Measurements from ENCODE around the gene C2CD2L. TPM values are rescaled to one million over a fixed set of nuclear protein-coding genes. Genes with fewer than 3 reads are reported as not detected.

C2CD2L gene
- polyA plus RNA-seq, 3 donors: 3.8 to 60.2 (median 6.4) TPM

- 97% methylated on average over 3 of the region's 9 CpGs for WGBS (ENCODE audit: insufficient coverage)
- intact Hi-C loops (cut with micrococcal nuclease): no loop called here
- H3K27me3 Mint-ChIP-seq (ENCODE audit: low read depth in 3 of 3): peaks cover 50 to 71% (median 62%) of the 10 kb centered on the region in 3 donors
Observed at GRCh38 chr11:119153049-119153818, 46.1 kb downstream of the C2CD2L start.

GRCh38 chr11:119154178-119154577, 47.0 kb downstream of the C2CD2L start:
- TF ChIP-seq CTCF (IDR thresholded peaks at IDR 0.05): no peak
- no peaks in the 10 kb centered on the region for H3K36me3 ChIP-seq (replicated peaks in 1 of 2; ENCODE audit: control insufficient read depth in 1 of 2, insufficient read depth in 2 of 2, low read length in 2 of 2)
- intact Hi-C loops (cut with micrococcal nuclease): no loop called here
- H4K20me1 ChIP-seq (ENCODE audit: insufficient read depth, low read length): no peaks in the 10 kb centered on the region
- Mint-ChIP-seq H3K36me3 (no peaks in the 10 kb centered on the region), H3K4me3 (no peak overlapping the region), H3K27me3 (ENCODE audit: low read depth in 3 of 3) (peaks cover 44 to 62% (median 55%) of the 10 kb centered on the region in 3 donors), H3K4me1 (peaks cover 18% of the 10 kb centered on the region), H3K27ac (no peak overlapping the region), H3K9me3 (peaks cover 0 to 18% (median 0%) of the 10 kb centered on the region in 7 donors)
- H3K4me1 ChIP-seq (ENCODE audit: control insufficient read depth in 1 of 2, insufficient read depth in 2 of 2, low read length in 2 of 2): peaks cover 7 to 10% of the 10 kb centered on the region in 2 donors
- no peak overlapping the region for H2AFZ ChIP-seq (ENCODE audit: insufficient read depth, low read depth, low read length, poor library complexity, severe bottlenecking)
- no peak overlapping the region for H3K27ac ChIP-seq (ENCODE audit: low read depth in 1 of 2, low read length in 2 of 2)
- no peak overlapping the region for H3K4me3 ChIP-seq (replicated peaks in 1 of 3; ENCODE audit: low read depth in 2 of 3, low read length in 3 of 3)
- no CpG with 5 or more reads among the region's 6 CpGs for WGBS (ENCODE audit: insufficient coverage)
- H3K27me3 ChIP-seq (ENCODE audit: control insufficient read depth in 2 of 2, insufficient read depth in 2 of 2, low read length in 2 of 2): peaks cover 21 to 27% of the 10 kb centered on the region in 2 donors
- no peak for DNase-seq
- no peak overlapping the region for H3K4me2 ChIP-seq (replicated peaks; ENCODE audit: extremely low read depth, low read length, poor library complexity, severe bottlenecking)
- no peak overlapping the region for H3K9ac ChIP-seq (ENCODE audit: insufficient read depth, low read length, poor library complexity, severe bottlenecking)
- no peaks in the 10 kb centered on the region for H3K9me3 ChIP-seq (replicated peaks in 1 of 2; ENCODE audit: control insufficient read depth in 1 of 2, insufficient read depth in 1 of 2, low read length in 2 of 2)
- no peaks in the 10 kb centered on the region for H3K79me2 ChIP-seq (ENCODE audit: insufficient read depth, low read length)

More at GRCh38 chr11:119153049-119153818, 46.1 kb downstream of the C2CD2L start:
- no peak overlapping the region for H3K9ac ChIP-seq (ENCODE audit: insufficient read depth, low read length, poor library complexity, severe bottlenecking)
- Mint-ChIP-seq H3K27ac (no peak overlapping the region), H3K4me1 (peaks cover 24% of the 10 kb centered on the region), H3K4me3 (no peak overlapping the region), H3K36me3 (no peaks in the 10 kb centered on the region), H3K9me3 (peaks cover 0 to 22% (median 0%) of the 10 kb centered on the region in 7 donors)
- peaks cover 0 to 6% of the 10 kb centered on the region in 2 donors for H3K9me3 ChIP-seq (replicated peaks in 1 of 2; ENCODE audit: control insufficient read depth in 1 of 2, insufficient read depth in 1 of 2, low read length in 2 of 2)
- H3K4me1 ChIP-seq (ENCODE audit: control insufficient read depth in 1 of 2, insufficient read depth in 2 of 2, low read length in 2 of 2): peaks cover 12 to 18% of the 10 kb centered on the region in 2 donors
- H3K4me2 ChIP-seq (replicated peaks; ENCODE audit: extremely low read depth, low read length, poor library complexity, severe bottlenecking): no peak overlapping the region
- peaks cover 26 to 34% of the 10 kb centered on the region in 2 donors for H3K27me3 ChIP-seq (ENCODE audit: control insufficient read depth in 2 of 2, insufficient read depth in 2 of 2, low read length in 2 of 2)
- no peak overlapping the region for H3K4me3 ChIP-seq (replicated peaks in 1 of 3; ENCODE audit: low read depth in 2 of 3, low read length in 3 of 3)
- H3K27ac ChIP-seq (ENCODE audit: low read depth in 1 of 2, low read length in 2 of 2): no peak overlapping the region
- peak; percentile 11 for TF ChIP-seq CTCF (IDR thresholded peaks at IDR 0.05)
- H4K20me1 ChIP-seq (ENCODE audit: insufficient read depth, low read length): no peaks in the 10 kb centered on the region
- no peaks in the 10 kb centered on the region for H3K36me3 ChIP-seq (replicated peaks in 1 of 2; ENCODE audit: control insufficient read depth in 1 of 2, insufficient read depth in 2 of 2, low read length in 2 of 2)
- no peak overlapping the region for H2AFZ ChIP-seq (ENCODE audit: insufficient read depth, low read depth, low read length, poor library complexity, severe bottlenecking)
- no peak for DNase-seq
- H3K79me2 ChIP-seq (ENCODE audit: insufficient read depth, low read length): no peaks in the 10 kb centered on the region
